IPS-11a (cell line): ENCODE measurements around the gene SLC17A4.
"Not testable (repeated sequence)": the region's sequence is repeated elsewhere in the genome, so short reads cannot be mapped to it uniquely, and the experiment has no call there.

Source experiments
- H3K4me3 ChIP-seq: one replicate; pipeline ENCODE4 v1.5.1; 2013; ENCODE audit warnings: low read depth, low read length, control low read depth

Gene SLC17A4

GRCh38 chr6:25748601-25749517 lies 5.7 kb upstream of the SLC17A4 start:
- not testable (repeated sequence) for H3K4me3 ChIP-seq

- H3K4me3 ChIP-seq: no peak overlapping the region
Measured at GRCh38 chr6:25749837-25750236, 4.7 kb upstream of the SLC17A4 start.

GRCh38 chr6:25750906-25751305 lies 3.6 kb upstream of the SLC17A4 start:
- no peak overlapping the region for H3K4me3 ChIP-seq

- no peak overlapping the region for H3K4me3 ChIP-seq
Measured at GRCh38 chr6:25753079-25753478, 1.5 kb upstream of the SLC17A4 start.

- no peak overlapping the region for H3K4me3 ChIP-seq
Measured at GRCh38 chr6:25755483-25755882, 941 bp downstream of the SLC17A4 start.

GRCh38 chr6:25756382-25757363 lies 2.1 kb downstream of the SLC17A4 start:
- H3K4me3 ChIP-seq: no peak overlapping the region

GRCh38 chr6:25757936-25758642 lies 3.5 kb downstream of the SLC17A4 start:
- no peak overlapping the region for H3K4me3 ChIP-seq

- H3K4me3 ChIP-seq: no peak overlapping the region
Measured at GRCh38 chr6:25764611-25765010, 10.1 kb downstream of the SLC17A4 start.

GRCh38 chr6:25768566-25768965 lies 14.0 kb downstream of the SLC17A4 start:
- no peak overlapping the region for H3K4me3 ChIP-seq

GRCh38 chr6:25769983-25770382 lies 15.4 kb downstream of the SLC17A4 start:
- H3K4me3 ChIP-seq: no peak overlapping the region

GRCh38 chr6:25774120-25774715 lies 19.7 kb downstream of the SLC17A4 start:
- H3K4me3 ChIP-seq: no peak overlapping the region

- H3K4me3 ChIP-seq: no peak overlapping the region
Measured at GRCh38 chr6:25777031-25777430, 22.5 kb downstream of the SLC17A4 start.

GRCh38 chr6:25777856-25778649 lies 23.5 kb downstream of the SLC17A4 start:
- H3K4me3 ChIP-seq: no peak overlapping the region

- H3K4me3 ChIP-seq: no peak overlapping the region
Measured at GRCh38 chr6:25781134-25781533, 26.6 kb downstream of the SLC17A4 start.

GRCh38 chr6:25787428-25787827 lies 32.9 kb downstream of the SLC17A4 start:
- no peak overlapping the region for H3K4me3 ChIP-seq

- no peak overlapping the region for H3K4me3 ChIP-seq
Measured at GRCh38 chr6:25788305-25788922, 33.9 kb downstream of the SLC17A4 start.

- H3K4me3 ChIP-seq: no peak overlapping the region
Measured at GRCh38 chr6:25789475-25789874, 34.9 kb downstream of the SLC17A4 start.

- no peak overlapping the region for H3K4me3 ChIP-seq
Measured at GRCh38 chr6:25792016-25792415, 37.5 kb downstream of the SLC17A4 start.

- no peak overlapping the region for H3K4me3 ChIP-seq
Measured at GRCh38 chr6:25793970-25794369, 39.4 kb downstream of the SLC17A4 start.
